ENCODE data around the gene TENT4B.

Gene TENT4B

GRCh38 chr16:50195756-50196155 lies 42.6 kb downstream of the TENT4B start:
- DNase-seq (ENCODE audit: low read depth) = no peak

- no peak for DNase-seq (ENCODE audit: low read depth)
Observed at GRCh38 chr16:50197582-50197981, 44.5 kb downstream of the TENT4B start.

GRCh38 chr16:50198802-50199403 lies 45.8 kb downstream of the TENT4B start:
- no peak for DNase-seq (ENCODE audit: low read depth)

DNA sequence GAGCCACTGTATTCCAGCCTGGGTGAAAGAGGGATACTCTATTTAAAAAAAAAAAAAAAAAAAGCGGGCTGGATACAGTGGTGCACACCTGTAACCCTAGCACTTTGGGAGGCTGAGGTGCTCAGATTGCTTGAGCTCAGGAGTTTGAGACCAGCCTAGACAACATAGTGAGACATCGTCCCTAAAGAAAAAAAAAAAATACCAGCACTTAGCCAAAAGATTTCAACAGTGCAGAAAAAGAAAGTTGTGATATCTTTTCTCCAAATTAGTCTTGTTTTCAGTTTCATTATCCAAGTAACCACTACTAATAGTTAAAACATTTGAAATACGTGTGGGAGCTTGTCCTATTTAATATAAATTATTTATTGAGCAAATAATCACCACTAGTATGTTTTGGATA lies 48.7 kb downstream of the TENT4B start:
- no peak for DNase-seq (ENCODE audit: low read depth)

DNA sequence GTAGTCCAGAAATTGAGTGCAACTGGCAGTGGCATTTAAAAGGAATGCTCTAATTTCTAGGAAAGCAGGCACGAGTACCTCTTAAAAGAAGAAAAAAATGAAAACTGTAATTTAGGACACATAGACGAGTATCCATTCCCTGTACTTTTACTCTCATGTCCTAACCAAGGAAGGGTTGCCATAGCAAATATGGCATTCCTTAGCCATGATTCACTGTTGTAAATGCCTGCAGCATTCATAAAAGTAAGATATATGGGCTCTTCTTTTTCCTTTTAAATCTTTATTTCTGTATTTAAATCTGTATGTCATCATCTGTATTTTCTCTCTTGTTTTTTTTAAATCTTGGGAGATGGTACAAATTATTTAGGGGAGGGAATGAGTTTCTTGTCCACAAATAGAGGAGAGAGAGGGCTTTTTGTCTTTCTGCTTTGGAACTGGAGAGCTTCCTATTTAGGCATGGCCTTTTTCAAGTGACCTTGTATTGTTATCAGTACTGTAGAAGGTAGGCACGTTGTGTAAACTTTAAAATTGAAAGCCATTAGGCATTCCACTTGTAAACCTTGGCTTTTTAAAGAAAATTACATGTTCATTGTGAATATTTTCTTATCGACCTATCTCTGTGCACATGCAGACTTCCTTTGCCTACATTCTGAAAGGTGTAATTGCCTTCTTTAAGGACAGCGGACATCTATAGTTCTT lies 50.0 kb downstream of the TENT4B start:
- DNase-seq (ENCODE audit: low read depth) = no peak

- DNase-seq (ENCODE audit: low read depth) = no peak
Observed at GRCh38 chr16:50203681-50204080, 50.6 kb downstream of the TENT4B start.

DNA sequence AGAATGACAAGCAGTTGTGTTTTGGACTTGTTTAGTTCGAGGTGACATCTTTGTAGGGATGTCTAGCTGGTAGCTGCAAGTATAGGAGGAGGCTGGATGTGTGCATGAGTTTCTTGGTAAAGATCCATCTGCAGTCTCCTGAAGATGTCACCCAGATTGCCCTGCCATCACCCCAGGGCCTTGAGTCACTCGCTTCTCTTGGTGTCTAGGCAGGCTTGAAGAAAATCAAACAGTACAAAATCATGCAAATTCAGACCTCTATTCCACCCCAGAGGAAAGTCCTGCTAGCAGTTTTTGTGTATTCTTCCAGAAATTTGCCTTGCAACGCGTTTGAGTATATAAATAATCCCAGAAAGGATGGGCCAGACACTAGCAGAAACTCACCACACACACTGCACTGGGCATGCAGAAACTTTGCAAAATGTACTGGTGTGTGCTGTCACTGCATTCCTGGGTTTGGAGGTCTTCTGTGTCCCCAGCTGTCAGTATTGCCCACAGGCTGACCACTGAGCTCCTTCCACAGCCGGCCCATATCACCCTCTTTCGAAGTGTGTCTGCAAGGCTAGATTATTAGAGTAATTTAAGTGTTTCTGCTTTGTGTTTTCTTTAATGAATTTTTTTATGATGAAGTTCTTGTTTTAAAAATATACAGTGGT lies 51.5 kb downstream of the TENT4B start:
- DNase-seq (ENCODE audit: low read depth) = no peak

DNA sequence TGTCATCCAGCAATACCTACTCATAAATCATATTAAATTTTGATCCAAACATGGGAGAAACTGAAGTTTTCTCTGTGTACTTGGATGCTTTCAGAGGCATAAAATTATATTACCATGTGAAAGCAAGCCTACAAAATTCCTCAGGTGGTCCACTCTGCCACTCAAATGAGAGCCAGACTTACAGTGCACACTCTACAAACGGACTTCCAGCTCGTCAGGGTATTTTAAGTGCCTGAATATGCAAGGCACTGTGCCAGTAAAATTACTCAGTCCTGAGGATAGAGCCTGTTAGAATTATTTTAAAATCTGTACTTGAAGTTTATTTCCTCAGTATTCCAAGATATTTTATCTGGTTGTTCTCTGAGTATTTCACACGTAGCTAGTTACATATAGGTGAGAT lies 54.5 kb downstream of the TENT4B start:
- DNase-seq (ENCODE audit: low read depth) = no peak

DNA sequence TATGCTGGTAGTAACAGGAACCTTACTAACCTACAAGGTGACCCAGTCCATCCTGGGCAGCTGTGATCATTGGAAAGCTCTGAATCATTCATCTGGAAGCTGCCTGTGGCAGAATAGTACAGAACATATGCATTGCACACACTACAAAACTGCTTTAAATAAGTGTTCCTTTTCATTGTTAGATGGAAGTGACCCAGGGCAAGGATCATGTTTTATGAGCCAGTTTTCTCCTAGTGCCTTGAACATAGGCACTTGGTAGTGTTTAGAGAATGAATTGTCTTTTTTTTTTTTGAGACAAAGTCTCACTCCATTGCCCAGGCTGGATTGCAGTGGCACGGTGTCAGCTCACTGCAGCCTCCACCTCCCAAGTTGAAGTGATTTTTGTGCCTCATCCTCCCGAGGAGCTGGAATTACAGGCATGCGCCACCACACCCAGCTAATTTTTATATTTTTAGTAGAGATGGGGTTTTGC lies 55.4 kb downstream of the TENT4B start:
- no peak for DNase-seq (ENCODE audit: low read depth)

- DNase-seq (ENCODE audit: low read depth) = no peak
Observed at GRCh38 chr16:50209546-50210265, 56.6 kb downstream of the TENT4B start.

- peak; percentile 21 for DNase-seq (ENCODE audit: low read depth)
Observed at GRCh38 chr16:50210266-50211038, 57.3 kb downstream of the TENT4B start.

GRCh38 chr16:50213939-50214519 lies 60.9 kb downstream of the TENT4B start:
- no peak for DNase-seq (ENCODE audit: low read depth)

DNA sequence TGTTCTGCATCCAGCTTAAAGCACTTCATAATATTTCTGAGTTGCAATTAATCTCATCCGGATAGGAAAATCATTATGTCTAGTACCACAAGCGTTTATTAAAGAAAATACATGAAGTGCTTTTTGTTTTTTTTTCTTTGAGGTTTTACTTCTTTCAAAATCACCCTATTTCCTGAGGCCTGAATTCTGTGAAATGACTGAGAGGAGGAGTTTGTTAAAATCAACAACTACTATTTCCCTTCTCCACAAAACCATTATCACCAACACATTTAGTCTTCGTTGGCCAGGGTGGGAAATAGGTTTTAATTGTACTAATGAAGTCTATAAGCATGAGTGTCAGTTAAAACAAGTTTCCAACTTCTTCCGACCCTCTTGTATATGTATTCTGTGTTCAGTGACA lies 62.6 kb downstream of the TENT4B start:
- no peak for DNase-seq (ENCODE audit: low read depth)

DNA sequence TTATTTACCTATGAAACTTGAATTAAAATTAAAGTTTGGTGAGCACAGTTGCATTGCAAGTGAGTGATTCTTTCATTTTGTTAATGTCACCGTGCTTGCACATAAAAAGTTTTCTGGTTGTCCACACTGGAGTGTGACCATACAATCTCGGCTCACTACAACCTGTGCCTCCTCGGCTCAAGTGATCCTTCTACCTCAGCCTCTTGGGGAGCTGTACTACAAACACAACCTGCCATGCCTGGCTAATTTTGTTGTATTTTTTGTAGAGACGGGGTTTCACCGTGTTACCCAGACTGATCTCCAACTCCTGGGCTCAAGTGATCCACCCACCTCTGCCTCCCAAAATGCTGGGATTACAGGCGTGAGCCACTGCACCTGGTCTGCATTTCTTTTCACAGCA lies 63.1 kb downstream of the TENT4B start:
- DNase-seq (ENCODE audit: low read depth) = no peak

DNA sequence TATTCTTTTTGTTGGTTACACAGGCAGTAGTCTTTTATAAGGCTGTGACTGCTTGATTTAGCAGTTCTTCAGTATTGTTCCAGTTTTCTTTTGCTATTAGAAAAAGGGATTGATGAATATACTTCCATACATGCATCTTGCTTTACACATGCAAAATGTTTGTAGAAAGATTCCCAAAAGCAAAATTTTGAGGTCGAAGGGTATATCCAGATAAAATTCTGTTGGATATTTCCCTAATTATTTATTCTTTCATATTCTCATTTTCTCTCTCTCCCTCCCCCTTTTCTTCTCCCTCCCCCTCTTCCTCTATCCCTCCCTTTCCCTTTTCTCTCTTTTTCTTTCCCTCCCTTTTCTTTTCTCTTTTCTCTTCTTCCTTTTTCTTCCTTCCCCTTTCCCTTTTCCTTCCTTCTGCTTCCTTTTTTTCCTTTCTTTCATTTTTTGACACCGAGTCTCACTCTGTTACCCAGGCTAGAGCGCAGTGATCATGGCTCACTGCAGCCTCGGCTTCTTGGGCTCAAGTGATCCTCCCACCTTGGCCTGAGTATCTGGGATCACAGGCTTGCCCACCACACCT lies 66.4 kb downstream of the TENT4B start:
- DNase-seq (ENCODE audit: low read depth) = no peak

- DNase-seq (ENCODE audit: low read depth) = no peak
Observed at GRCh38 chr16:50224286-50224685, 71.2 kb downstream of the TENT4B start.

- DNase-seq (ENCODE audit: low read depth) = no peak
Observed at GRCh38 chr16:50227120-50227519, 74.0 kb downstream of the TENT4B start.

GRCh38 chr16:50227665-50228064 lies 74.6 kb downstream of the TENT4B start:
- no peak for DNase-seq (ENCODE audit: low read depth)

DNA sequence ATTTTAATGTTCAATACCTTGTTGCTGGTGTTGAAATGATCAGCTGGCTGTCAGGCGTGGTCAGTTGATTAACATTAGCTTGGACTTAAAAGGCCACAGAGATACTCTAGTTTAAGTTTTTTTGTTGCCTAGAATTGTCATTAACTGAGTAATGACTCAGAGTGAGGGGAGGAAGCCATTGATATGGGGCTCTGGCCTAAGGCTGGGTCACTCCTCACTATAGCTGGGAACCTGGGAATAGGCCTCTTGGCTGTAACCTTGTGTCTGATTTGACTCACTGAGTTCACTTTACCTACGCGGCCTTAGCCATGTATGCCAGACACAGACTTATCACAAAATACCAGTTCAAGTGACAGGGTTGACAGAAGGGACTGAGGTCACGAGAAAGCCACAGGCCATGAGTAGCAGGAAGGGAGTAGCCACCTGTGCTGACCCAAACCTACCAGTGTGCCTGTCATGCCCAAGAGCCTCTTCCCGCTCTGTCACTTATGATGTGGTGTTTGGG lies 75.3 kb downstream of the TENT4B start:
- DNase-seq (ENCODE audit: low read depth) = no peak

DNA sequence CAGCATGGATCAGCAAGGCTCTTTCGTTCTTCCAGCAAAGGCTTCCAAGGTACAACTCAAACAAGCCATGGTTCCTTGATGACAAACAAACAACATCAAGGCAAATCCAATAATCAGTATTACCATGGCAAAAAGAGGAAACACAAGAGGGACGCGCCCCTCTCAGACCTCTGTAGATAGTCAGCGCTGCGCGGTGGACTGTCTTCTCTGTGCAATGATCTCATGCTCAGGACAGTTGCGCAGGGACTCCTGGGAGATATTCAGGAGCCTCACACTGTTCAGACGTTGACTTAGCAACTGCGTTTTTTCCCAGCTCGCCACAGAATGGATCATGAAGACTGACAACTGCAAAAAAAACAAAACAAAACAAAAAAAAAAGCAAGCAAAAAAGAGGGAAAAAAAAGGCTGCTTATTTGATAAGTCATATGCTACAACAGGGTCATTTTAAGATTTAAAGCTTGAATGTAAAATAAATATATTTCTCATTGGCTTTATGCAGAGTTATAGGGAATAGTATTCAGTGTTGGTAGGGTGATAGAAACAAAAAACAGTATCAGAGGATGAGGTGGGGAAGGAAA lies 76.1 kb downstream of the TENT4B start:
- no peak for DNase-seq (ENCODE audit: low read depth)
